Activated CD8-positive, alpha-beta memory T cell treated with anti-CD3 and anti-CD28 coated beads, Interleukin-2, amount 50 U/mL, for 1 hour (primary cell): ENCODE data around the gene DNAJC5G.
A peak's percentile ranks its signal among the peaks of the same experiment; 100 is the strongest.
"Not testable (repeated sequence)": the region's sequence is repeated elsewhere in the genome, so short reads cannot be mapped to it uniquely, and the experiment has no call there.

Experiments used
- DNase-seq: peaks from one replicate; pipeline ENCODE4 v3.0.0-alpha.2; 2020; ENCODE audit errors: extremely low read depth

DNAJC5G gene

DNA sequence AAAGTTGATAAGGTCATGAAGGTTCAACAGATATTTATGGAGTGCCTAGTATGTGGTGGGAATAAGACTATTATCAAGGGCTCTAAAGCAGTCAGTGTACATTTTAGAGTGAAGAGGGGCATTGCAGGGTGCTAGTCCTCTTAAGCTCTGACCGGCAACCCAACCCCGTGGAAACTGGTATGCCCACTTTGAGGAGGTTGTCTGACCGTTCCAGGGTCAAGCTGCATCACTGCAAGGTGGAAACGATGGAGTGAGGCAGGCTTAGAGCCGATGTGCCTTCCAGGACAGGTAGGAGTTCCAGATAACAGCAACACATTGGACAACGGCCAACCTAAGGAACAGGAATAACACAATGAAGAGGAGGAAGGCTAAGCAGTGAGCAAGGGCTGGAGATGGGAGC lies 34.4 kb downstream of the DNAJC5G start:
- DNase-seq = no peak

DNA sequence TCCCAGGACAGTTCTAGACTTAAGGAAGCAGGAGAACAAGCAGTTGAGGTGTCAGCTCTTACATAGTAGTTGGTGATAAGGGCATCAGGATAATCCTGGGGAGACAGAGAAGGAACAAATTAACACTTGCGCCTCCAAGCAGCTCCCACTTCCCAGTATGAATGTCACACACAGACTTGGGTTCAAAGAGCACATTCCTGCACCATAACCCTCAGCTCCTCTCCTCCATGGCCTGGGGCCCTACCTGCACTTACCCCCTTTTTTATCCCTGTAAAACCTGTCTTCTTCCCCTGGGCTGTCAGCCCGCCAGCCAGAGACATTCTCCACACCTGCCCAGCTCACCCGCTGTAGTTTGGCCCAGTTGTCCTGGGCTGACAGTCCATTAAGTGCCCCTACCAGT lies 36.9 kb downstream of the DNAJC5G start:
- no peak for DNase-seq

DNA sequence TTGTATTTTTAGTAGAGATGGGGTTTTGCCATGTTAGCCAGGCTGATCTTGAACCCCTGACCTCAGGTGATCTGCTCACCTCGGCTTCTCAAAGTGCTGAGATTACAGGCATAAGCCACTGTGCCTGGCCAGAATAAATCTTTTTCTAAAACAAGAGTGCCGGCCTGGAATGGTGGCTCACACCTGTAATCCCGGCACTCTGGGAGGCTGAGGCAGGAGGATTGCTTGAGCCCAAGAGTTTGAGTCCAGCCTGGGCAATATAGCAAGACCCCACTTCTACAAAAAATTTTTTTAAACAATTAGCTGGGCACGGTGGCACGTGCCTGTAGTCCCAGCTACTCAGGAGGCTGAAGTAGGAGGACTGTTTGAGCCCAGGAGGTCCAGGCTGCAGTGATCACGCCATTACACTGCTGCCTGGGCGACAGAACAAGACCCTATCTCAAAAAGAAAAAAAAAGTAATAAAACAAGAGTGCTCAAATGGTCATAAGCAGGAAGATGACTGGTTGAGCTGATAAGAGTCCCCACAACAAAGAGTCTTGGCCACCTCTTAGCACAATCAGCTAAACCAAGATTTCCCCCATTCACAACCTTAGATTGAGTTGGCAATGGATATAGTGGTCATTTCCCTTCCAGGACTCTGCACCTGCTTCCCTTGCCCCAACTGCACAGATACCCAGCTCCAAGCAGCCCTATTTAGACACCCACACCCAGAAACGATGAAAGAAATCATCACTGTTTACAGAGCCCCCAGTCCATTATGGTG lies 38.8 kb downstream of the DNAJC5G start:
- DNase-seq = no peak

DNA sequence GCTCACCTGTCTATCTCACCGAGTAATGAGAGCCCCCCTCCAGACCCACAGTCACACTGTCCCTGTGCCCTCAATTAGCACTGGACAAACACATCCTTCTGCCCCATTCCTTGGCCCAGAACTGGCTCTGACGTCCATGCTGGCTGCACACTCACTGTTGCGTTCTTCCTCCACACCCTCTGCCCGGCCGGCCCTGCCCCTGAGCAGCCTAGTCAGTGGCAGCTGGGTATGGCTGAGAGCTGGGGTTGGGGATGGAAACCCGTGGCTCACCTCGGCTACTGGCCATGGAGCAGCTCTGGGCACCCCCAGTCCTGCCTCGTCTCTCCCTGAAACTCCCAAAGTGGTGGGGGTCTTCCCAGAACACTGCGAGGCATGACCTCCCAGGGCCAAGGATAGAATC lies 39.5 kb downstream of the DNAJC5G start:
- DNase-seq = no peak

DNA sequence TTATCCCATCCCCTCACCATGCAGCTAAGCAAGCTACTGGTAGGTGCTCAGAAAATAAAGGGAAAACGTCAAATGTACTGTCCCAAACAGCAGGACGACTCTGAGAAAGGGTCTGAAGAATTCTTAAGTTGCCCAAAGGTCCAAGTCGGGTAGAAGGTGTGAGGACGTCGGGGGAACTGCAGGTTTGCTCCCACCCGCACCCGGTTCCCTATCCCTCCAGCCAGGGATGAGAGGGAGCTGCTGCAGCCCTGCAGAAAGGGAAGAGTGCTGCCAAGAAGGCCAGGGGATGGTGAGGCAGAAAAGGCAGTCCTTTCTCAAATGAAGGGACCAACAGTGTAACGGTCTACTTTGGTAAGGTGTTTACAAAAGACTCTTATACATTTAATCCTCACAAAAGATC lies 39.9 kb downstream of the DNAJC5G start:
- DNase-seq = no peak

DNA sequence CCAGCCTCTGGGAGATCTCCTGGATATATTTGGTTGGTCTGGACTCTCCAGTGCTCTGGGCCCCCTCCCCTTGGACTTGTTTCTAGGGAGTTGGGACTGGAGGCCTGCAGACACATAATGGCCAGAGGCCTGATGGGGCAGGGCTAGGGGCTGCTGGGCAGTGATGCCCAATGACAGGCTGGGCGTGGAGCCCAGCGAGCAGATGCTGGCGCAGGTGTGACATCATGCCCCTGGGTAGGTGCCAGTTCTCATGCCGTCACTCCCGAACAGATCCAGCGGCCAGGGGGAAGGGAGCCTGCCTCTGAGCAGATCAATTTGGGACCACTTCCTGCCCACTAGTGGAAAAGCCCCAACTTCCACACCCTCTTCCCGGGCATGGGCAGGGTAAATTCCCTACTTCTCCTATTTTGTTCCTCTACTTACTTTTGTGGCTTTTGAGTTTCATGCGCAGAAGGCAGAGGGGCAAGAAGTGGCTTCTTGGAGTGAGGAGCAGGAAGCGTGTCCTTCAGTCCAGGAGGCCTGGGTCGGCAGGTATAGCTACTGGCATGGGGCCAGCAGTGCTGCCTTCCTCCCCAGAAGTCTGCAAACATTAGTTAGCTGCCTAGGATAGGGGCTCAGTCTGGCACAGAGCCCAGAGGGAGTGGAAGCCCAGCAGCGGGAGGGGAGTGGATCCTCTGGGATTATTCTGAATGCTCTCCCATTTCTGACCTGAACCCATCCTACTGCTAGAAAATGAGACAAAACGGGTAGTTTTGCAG lies 41.6 kb downstream of the DNAJC5G start:
- DNase-seq = no peak

DNA sequence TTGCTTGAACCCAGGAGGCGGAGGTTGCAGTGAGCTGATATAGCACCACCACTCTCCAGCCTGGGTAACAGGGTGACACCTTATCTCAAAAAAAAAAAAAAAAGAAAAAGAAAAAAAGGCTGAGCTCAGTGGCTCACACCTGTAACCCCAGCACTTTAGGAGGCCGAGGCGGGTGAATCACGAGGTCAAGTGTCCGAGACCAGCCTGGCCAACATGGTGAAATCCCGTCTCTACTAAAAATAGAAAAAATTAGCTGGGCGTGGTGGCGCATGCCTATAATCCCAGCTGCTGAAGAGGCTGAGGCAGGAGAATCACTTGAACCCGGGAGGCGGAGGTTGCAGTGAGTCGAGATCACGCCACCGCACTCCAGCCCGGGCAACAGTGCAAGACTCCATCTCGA lies 44.6 kb downstream of the DNAJC5G start:
- not testable (repeated sequence) for DNase-seq

DNA sequence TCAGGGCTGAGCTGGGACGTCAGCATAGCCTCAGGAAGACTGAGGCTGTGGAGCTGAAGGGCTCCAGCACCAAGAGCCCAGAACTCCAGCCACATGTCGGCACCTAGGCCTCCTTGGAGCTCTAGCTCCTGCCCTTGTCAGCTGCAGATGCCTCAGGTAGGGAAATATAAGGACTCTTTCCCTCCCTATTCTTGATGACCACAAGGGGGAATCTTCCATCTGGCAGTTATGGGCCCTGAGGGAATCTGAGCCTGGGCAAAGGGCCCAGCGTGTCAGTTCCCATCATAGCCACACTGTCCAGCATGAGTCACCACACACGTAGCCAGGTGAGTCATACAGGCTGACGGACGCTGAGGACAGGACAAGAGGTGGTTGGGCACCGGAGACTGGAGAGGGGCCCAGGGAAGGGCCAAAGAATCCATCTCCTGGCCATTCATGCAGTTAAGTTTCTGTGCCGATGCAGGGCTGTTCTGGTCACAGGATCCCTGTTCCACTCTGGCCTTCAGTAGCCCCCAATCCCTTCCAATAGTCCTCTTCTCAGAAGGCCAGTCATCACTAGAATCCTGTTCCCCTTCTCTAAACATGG lies 45.8 kb downstream of the DNAJC5G start:
- no peak for DNase-seq

DNA sequence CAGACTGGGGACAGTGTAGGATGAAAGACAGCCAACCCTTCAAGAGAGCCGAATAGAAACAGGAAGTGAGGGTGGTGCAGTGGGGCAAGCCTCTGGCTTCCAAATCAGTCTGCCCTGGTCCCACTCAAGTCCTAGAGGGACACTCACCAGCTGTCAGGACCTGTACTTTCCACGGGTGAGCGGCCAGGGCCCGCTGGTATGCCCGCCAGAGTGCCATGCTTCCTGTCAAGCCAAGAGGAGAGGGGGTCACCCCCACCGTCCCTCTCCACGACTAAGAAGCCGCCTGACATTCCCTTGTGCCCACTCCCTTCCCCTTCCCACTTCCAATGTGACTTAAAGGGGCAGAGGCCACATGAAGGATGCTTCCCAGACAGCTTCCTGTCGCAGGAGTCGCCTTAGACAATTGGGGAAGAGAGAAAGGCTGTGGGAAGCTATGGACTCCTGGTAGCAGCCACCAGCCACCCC lies 47.1 kb downstream of the DNAJC5G start:
- DNase-seq = no peak

DNA sequence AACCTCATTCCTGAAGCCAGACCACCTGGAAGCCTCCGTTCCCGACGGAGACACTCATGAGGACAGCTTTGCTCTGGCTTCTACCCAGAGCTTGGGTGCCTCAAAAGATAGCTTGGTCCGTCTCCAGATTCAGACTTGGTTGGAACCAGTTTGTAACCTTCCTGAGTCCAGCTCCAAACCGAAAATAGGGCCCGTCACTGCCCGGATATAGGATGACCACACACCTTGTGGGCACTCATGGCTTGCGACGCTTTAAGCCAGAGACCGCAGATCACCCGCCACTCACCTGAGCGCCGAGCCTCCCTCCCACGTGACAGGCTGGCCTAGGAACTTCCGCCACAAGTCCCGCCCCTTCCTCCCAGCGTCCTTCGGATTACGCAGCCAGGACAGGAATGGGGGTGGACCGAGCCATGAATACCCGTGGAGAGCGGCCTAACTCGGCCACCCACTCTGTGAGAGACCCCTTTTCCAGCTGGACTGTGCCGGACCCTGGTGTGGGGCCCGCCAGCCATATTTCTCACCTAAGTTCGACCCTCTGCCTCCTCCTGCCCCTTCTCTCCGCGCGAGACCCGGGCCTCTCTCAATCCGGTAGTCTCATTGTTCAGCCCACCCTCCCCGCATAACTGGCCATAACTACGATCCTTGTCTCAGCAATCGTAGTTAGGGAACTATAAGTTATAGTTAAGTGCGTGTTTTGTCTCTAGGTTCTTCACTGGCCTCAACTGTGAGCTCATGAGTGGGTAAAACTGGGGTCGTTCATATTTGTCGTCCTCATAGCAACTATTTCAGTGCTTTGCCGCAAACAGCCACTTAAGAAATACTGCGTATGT lies 47.7 kb downstream of the DNAJC5G start, which contains the start of gene MPV17:
Gene MPV17 (minus strand): TSS at position 332 of the 830 bp plus-strand sequence. CDS start 580 bp downstream, outside the sequence.
- peak; percentile 63 for DNase-seq

DNA sequence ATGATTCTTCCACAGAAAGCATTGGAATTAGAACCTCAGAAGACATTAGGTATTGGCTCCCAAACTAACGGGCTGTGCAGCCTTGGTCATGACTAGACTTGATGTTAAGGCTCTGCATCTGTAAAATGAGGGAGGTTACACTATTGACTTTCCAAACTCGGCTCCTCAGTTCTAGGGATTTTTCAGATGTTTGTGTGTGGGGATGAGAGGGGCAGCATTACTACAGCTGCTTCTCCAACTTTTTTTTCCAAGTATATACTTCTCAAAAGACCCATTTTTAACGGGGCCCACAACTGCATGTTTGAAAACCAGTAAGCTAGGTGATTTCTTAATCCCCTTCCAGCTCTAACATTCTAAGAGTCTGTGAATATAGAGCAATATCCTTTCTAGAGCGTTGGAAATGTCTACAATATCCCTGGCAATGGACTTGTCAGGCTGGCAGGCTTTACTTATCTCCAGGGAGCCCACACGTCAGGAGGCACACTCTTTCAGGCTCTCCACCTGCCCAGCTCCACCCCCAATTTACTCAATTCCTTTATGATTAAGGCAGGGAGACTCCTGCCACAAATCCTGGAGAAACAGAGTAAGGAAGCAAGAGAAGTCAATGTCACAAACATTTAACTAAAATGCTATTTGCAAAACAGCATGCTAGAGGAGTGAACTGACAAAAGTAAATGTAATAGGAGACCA lies 48.5 kb downstream of the DNAJC5G start:
- no peak for DNase-seq

DNA sequence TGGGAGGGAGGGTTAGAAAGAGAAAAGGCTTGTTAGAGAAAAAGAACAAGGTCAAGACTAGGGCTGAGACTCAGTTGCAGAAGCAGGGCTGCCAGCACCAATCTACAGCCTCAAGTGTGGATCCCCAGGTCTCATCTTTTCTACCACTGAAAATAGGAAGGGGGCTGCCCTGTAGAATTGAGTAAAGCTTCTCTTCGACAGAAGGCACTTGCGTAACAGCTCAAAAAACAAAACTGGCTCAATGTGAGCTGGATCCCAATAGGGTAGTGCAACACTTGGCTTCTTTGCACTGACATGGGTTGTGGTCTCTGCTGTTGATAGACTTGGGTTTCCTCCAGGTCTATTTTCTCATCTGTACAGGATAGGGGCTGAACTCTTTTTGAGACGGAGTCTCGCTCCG lies 49.5 kb downstream of the DNAJC5G start:
- no peak for DNase-seq
